Subcutaneous preadipocyte (primary cell): ENCODE data around the gene ATP5MK. TPM values are rescaled to one million over a fixed set of nuclear protein-coding genes. Genes with fewer than 3 reads are reported as not detected.

ENCODE experiments used
- total RNA-seq: library from RNA; depleted of rRNA; stranded (reverse); fragments of >200 nt; gene quantifications from 2 replicates; pipeline ENCODE4 v1.2.3, GENCODE V29; 2012

The ATP5MK gene, protein sequence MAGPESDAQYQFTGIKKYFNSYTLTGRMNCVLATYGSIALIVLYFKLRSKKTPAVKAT
- total RNA-seq: 153 and 188 TPM in 2 replicates

DNA sequence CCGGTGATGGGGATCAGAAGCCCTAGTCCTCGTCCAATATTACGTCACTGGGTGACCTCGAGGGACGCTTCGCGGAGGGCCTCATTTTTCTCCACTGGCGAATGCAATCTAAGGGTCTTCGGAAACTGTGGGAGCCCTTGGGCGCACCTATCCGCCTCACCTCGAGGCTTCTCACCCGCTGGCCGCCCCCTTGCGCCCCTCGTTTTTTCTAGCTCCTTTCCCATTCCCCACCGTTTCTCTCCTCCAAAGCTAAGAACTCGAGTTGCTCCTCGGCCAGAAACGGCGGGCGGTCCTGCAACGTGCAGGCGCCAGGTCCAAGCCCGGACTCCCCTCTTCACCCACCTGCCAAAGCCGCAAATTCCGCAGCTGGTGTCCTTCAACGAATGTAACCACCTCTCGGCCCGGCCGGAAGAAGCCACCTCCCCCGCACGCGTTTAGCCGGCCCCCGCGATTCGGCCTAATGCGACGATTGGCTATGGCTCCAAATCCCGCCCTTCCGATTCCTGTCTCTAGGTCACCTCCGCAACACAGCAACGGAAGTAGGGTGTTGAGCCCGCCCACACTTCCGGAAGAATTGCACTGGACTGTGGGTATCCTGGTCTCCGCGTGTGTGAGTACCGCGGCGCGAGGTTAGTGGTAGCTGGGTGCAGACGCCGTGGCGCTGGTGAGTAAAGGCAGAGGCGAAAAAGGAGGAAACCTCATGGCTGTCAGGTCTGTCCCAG is at the start of gene ATP5MK, which contains the start of gene PDCD11:
ATP5MK (minus strand) TSS at position 409 of the 722 bp plus-strand sequence. CDS start 4,018 bp downstream, outside the sequence.
PDCD11 (plus strand) TSS at position 560 of the 722 bp plus-strand sequence. CDS start 1,801 bp downstream, outside the sequence.

DNA sequence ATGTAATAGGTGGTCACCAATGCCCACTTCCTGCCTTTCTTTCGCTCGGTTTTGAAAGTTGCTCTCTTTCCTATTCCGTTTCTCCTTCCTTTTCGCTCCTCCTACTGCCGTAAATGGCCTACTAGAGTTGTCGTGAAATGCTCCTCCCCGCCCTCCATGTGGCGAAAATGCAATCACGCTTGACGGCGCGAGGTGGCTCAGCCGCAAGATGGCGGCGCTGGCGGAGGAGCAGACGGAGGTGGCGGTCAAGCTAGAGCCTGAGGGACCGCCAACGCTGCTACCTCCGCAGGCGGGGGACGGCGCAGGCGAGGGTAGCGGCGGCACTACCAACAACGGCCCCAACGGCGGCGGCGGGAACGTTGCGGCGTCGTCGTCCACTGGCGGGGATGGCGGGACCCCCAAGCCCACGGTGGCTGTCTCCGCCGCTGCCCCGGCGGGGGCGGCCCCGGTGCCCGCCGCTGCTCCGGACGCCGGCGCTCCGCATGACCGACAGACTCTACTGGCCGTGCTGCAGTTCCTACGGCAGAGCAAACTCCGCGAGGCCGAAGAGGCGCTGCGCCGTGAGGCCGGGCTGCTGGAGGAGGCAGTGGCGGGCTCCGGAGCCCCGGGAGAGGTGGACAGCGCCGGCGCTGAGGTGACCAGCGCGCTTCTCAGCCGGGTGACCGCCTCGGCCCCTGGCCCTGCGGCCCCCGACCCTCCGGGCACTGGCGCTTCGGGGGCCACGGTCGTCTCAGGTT is 28.3 kb downstream of the ATP5MK start, which contains the start of gene TAF5:
TAF5 (plus strand) TSS at position 195 of the 737 bp plus-strand sequence; CDS start at position 209, 14 bp downstream.

DNA sequence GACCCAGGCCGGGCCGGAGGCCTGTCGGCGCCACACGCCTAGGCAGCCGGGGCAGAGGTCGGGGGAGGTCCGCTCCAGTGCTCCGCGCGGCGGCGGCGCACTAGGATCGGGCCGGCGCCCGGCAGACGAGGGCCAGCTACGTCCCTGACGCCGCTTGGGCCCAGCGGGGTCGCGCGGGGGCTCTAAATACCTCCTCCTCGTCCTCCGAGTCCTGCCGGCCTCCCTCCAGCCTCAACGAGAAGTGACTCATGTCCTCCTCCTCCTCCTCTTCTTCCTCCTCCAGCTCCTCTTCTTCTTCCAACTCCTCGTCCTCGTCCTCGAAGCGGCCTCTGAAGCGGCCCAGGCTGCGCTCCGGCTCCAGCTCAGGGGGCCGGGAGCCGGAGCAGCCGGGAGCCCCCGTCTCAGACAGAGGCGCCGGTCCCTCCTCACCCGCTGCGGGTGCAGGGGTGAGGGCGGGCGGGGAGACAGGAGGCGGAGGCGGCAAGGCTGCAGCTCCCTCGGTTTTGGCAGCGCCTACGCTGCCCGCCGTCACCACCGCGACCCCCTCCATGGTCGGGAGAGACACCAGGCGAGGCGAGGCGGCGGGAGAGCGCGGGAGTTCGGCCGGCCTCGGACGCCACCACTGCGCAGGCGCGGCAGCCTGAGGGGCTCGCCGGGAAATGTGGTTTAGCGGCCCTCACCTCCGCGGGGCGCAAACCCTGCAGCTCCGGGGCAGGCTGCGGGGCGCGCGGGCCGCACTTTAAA is 45.6 kb downstream of the ATP5MK start, which contains the start of gene PCGF6:
PCGF6 (minus strand) TSS at position 624 of the 744 bp plus-strand sequence; CDS start at position 550, 74 bp downstream.

Other genes with a start within 250 kb of the ATP5MK start
- gene NT5C2, start 203.2 kb downstream of the ATP5MK start, total RNA-seq: 23.5 and 26.8 TPM in 2 replicates
- 0.37 TPM in 1 of 2 replicates, not detected in the other for gene RPEL1, start 150.6 kb downstream of the ATP5MK start, total RNA-seq
- gene INA, start 119.3 kb downstream of the ATP5MK start, total RNA-seq: 0.37 and 1.2 TPM in 2 replicates
- 10.7 and 14.9 TPM in 2 replicates for gene PCGF6, start 45.3 kb downstream of the ATP5MK start, total RNA-seq
- 4.4 and 7.0 TPM in 2 replicates for gene TAF5, start 28.5 kb downstream of the ATP5MK start, total RNA-seq
- 36.0 and 58.5 TPM in 2 replicates for gene PDCD11, start 151 bp upstream of the ATP5MK start, total RNA-seq
- 59.4 and 63.9 TPM in 2 replicates for gene CALHM2, start 55.9 kb upstream of the ATP5MK start, total RNA-seq
- gene CALHM1, start 62.4 kb upstream of the ATP5MK start, total RNA-seq: not detected in 2 replicates
- 0.39 and 1.1 TPM in 2 replicates for gene CALHM3, start 82.8 kb upstream of the ATP5MK start, total RNA-seq
- gene NEURL1, start 97.2 kb upstream of the ATP5MK start, total RNA-seq: 0.37 and 0.39 TPM in 2 replicates